Naive B cell (primary cell): Measurements from ENCODE around the gene NCLN. TPM values are rescaled to one million over a fixed set of nuclear protein-coding genes. Genes with fewer than 3 reads are reported as not detected.
"Not testable (repeated sequence)": the region's sequence is repeated elsewhere in the genome, so short reads cannot be mapped to it uniquely, and the experiment has no call there.

ENCODE experiments used
- ATAC-seq, 2 donors: fragments of 150-1000 bp; cut with Tn5 transposase; 2 replicates each; pipeline ENCODE4 v1.10.0; 2021; ENCODE audit warnings: low read depth in 2 of 2, mild to moderate bottlenecking in 2 of 2, moderate library complexity in 2 of 2
- DNase-seq: peaks from one replicate; pipeline ENCODE4 v3.0.0; 2022
- H3K27ac Mint-ChIP-seq, 6 donors: one replicate each; pipeline ENCODE4 v1.8.0; 2020 to 2022; ENCODE audit warnings: mild to moderate bottlenecking in 6 of 6, mixed read lengths in 6 of 6, moderate library complexity in 5 of 6, inconsistent platforms in 2 of 6
- H3K27me3 Mint-ChIP-seq, 3 donors: one replicate each; pipeline ENCODE4 v1.8.0; 2021 to 2022; ENCODE audit warnings: mixed read lengths in 3 of 3, mild to moderate bottlenecking in 1 of 3
- H3K36me3 Mint-ChIP-seq, 2 donors: one replicate each; pipeline ENCODE4 v1.8.0; 2020 to 2022; ENCODE audit warnings: mixed read lengths in 2 of 2, inconsistent platforms in 1 of 2, mild to moderate bottlenecking in 1 of 2
- H3K4me1 Mint-ChIP-seq, 3 donors: one replicate each; pipeline ENCODE4 v1.8.0; 2020 to 2022; ENCODE audit warnings: mixed read lengths in 3 of 3, inconsistent platforms in 1 of 3, mild to moderate bottlenecking in 1 of 3, moderate library complexity in 1 of 3
- H3K4me3 Mint-ChIP-seq, 8 donors: one replicate each; pipeline ENCODE4 v1.8.0; 2020 to 2022; ENCODE audit warnings: mild to moderate bottlenecking in 8 of 8, mixed read lengths in 8 of 8, moderate library complexity in 8 of 8, inconsistent platforms in 2 of 8
- H3K9me3 Mint-ChIP-seq, 7 donors: one replicate each; pipeline ENCODE4 v1.8.0; 2020 to 2022; ENCODE audit warnings: mixed read lengths in 7 of 7, mild to moderate bottlenecking in 5 of 7, inconsistent platforms in 2 of 7, moderate library complexity in 1 of 7
- polyA plus RNA-seq, 6 donors: library from polyadenylated mRNA; unstranded; fragments of 300-500 nt; fragmentation: Illumina TruSeq; gene quantifications; one replicate each; pipeline ENCODE4 v1.2.3, GENCODE V29; 2021; ENCODE audit warnings: low read depth in 6 of 6

The NCLN gene
- polyA plus RNA-seq, 6 donors from 2014 or later = 17.1 to 47.6 (median 29.2) TPM

GRCh38 chr19:3191806-3192104 lies 6.0 kb downstream of the NCLN start:
- not testable (repeated sequence) for H3K36me3 Mint-ChIP-seq, ATAC-seq, H3K9me3 Mint-ChIP-seq, H3K27ac Mint-ChIP-seq, DNase-seq, H3K27me3 Mint-ChIP-seq
- H3K4me3 Mint-ChIP-seq = peak overlapping the region in 1 of 8 donors; percentile 33
- peaks cover 24 to 40% (median 38%) of the 10 kb centered on the region in 3 donors for H3K4me1 Mint-ChIP-seq

GRCh38 chr19:3192228-3192635 lies 6.5 kb downstream of the NCLN start:
- ATAC-seq (no peak), DNase-seq (no peak)
- no peak overlapping the region for H3K4me3 Mint-ChIP-seq
- H3K27me3 Mint-ChIP-seq = no peaks in the 10 kb centered on the region
- peak overlapping the region in 1 of 6 donors; percentile 24 for H3K27ac Mint-ChIP-seq
- H3K4me1 Mint-ChIP-seq = peaks cover 19 to 35% (median 33%) of the 10 kb centered on the region in 3 donors
- peaks cover 0 to 4% of the 10 kb centered on the region in 2 donors for H3K36me3 Mint-ChIP-seq
- H3K9me3 Mint-ChIP-seq = no peaks in the 10 kb centered on the region

GRCh38 chr19:3192684-3193083 lies 7.0 kb downstream of the NCLN start:
- no peaks in the 10 kb centered on the region for H3K9me3 Mint-ChIP-seq
- H3K4me3 Mint-ChIP-seq = no peak overlapping the region
- H3K27me3 Mint-ChIP-seq = no peaks in the 10 kb centered on the region
- H3K36me3 Mint-ChIP-seq = peaks cover 0 to 4% of the 10 kb centered on the region in 2 donors
- H3K4me1 Mint-ChIP-seq = peaks cover 15 to 31% (median 30%) of the 10 kb centered on the region in 3 donors
- ATAC-seq = no peak
- DNase-seq = no peak
- peak overlapping the region in 1 of 6 donors; percentile 24 for H3K27ac Mint-ChIP-seq

DNA sequence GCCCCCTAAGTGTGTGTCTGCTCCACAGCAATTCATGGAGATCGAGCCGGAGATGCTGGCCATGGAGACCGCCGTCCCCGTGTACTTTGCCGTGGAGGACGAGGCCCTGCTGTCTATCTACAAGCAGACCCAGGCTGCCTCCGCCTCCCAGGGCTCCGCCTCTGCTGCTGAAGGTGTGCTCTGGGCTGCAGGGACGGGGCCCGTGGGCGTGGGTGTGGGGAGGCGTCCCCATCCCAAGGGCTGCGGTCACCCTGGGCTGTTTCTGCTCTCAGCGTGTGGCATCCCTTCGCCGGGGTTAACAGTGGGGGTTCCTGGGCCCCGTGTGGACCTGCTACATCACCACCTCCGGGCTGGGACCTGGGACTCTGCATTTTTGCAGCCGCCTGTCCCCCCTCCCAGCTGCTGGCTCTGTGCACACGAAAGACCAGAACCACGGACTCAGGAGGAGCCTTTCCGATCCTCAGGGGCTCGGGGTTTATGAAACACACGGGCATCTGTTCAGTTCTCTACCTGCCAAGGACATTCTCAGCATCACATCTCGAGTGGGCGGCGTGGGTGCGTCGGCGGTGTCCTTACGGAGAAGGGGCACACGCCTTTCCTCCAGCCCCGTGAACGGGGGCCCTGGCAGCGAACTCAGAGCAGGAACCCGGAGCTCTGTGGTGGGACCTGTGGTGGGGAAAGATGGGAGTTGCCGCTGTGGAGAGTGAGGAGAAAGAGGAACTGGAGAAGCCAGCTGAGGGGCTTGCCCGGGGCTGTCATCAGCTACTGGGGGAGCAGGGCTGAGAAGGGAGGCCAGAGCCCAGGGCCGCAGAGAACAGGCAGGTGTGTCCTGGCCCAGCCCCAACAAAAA lies 7.8 kb downstream of the NCLN start:
- Mint-ChIP-seq H3K4me3 (no peak overlapping the region), H3K27ac (peak overlapping the region in 5 of 6 donors; percentile 27 to 76 (median 38))

GRCh38 chr19:3194106-3195087 lies 8.7 kb downstream of the NCLN start:
- no peaks in the 10 kb centered on the region for H3K9me3 Mint-ChIP-seq
- no peak overlapping the region for H3K4me3 Mint-ChIP-seq
- H3K27me3 Mint-ChIP-seq = no peaks in the 10 kb centered on the region
- H3K4me1 Mint-ChIP-seq = peaks cover 7 to 13% (median 13%) of the 10 kb centered on the region in 3 donors
- peaks cover 0 to 4% of the 10 kb centered on the region in 2 donors for H3K36me3 Mint-ChIP-seq
- peak overlapping the region in 3 of 6 donors; percentile 35 to 54 (median 38) for H3K27ac Mint-ChIP-seq
- no peak for DNase-seq
- no peak for ATAC-seq

More for the DNA sequence above, 7.8 kb downstream of the NCLN start:
- Mint-ChIP-seq H3K9me3 (no peaks in the 10 kb centered on the region), H3K27me3 (no peaks in the 10 kb centered on the region), H3K36me3 (peaks cover 0 to 4% of the 10 kb centered on the region in 2 donors), H3K4me1 (peaks cover 10 to 23% (median 22%) of the 10 kb centered on the region in 3 donors)
- ATAC-seq (peak; percentile 67 to 78), DNase-seq (no peak)

GRCh38 chr19:3196064-3196932 lies 10.6 kb downstream of the NCLN start:
- Mint-ChIP-seq H3K27ac (no peak overlapping the region), H3K36me3 (peaks cover 0 to 4% of the 10 kb centered on the region in 2 donors), H3K27me3 (no peaks in the 10 kb centered on the region), H3K4me1 (peaks cover 4 to 7% (median 6%) of the 10 kb centered on the region in 3 donors), H3K4me3 (no peak overlapping the region), H3K9me3 (no peaks in the 10 kb centered on the region)
- DNase-seq = no peak
- no peak for ATAC-seq

DNA sequence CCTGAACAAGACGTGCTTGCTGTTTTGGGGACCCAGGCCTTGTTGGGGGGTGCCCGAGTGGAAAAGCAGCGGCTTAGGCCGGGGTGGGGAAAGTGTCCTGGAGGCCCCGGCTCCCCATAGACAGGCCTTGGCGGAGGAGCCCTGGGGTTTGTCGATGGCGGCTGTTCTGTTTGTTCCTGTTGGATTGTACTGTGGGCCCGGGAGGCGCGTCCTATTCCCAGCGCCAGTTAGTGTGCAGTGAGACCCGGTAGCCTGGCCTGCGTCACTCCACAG lies 11.1 kb downstream of the NCLN start:
- H3K27me3 Mint-ChIP-seq = no peaks in the 10 kb centered on the region
- ATAC-seq (no peak), DNase-seq (no peak)
- H3K9me3 Mint-ChIP-seq = no peaks in the 10 kb centered on the region
- H3K4me1 Mint-ChIP-seq = peaks cover 4 to 7% (median 6%) of the 10 kb centered on the region in 3 donors
- H3K27ac Mint-ChIP-seq = no peak overlapping the region
- H3K4me3 Mint-ChIP-seq = no peak overlapping the region
- H3K36me3 Mint-ChIP-seq = peaks cover 0 to 4% of the 10 kb centered on the region in 2 donors

GRCh38 chr19:3198901-3199700 lies 13.4 kb downstream of the NCLN start:
- H3K9me3 Mint-ChIP-seq = no peaks in the 10 kb centered on the region
- H3K4me1 Mint-ChIP-seq = no peaks in the 10 kb centered on the region
- DNase-seq (no peak), ATAC-seq (no peak)
- peaks cover 0 to 4% of the 10 kb centered on the region in 2 donors for H3K36me3 Mint-ChIP-seq
- no peak overlapping the region for H3K27ac Mint-ChIP-seq
- no peak overlapping the region for H3K4me3 Mint-ChIP-seq
- no peaks in the 10 kb centered on the region for H3K27me3 Mint-ChIP-seq

DNA sequence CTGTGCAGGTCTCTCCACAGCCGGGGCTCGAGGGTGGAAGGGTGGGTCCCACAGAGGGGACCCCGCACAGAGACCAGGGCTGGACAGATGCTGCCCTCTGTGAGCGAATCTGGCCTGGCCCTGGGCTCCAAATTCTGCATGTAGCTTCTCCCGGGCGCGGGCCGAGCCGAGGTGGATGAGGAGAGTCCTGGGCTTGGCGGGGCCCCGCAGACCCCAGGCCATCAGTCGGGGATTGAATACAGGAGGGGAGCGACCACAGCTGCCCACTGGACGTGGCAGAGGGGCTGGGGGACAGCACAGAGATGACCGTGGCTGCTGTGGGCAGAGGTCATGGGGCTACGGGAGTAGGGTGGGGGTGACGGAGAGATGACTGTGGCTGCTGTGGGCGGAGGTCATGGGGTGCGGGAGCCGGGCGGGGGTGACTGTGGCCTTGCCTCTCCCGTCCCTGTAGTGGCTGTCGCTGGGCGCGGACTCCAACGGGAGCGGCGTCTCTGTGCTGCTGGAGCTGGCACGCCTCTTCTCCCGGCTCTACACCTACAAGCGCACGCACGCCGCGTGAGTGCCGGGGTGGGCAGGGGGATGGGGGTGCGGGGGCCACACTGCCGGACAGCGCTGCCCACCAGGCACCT lies 15.5 kb downstream of the NCLN start:
- DNase-seq (no peak), ATAC-seq (no peak)
- Mint-ChIP-seq H3K27ac (peak overlapping the region in 1 of 6 donors; percentile 71), H3K27me3 (no peaks in the 10 kb centered on the region), H3K36me3 (no peaks in the 10 kb centered on the region), H3K4me1 (no peaks in the 10 kb centered on the region), H3K4me3 (no peak overlapping the region), H3K9me3 (no peaks in the 10 kb centered on the region)

DNA sequence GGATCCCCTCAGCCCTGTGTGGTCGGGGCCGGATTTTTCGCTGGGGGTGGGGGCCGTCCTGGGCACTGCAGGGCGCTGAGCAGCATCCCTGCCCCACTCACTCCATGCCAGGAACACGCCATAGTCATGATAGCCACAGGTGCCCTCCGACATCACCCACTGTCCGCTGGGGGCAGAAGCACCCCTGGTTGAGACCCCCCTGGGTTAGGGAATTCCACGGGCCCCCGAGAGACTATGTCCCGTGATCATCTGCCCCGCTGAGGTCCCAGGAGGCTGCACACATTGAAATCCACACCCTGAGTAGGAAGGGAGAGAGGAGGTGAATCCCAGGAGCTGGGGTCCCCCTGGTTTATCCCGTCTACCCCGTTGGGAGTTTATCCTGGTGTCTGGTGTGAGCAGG lies 16.2 kb downstream of the NCLN start:
- Mint-ChIP-seq H3K27ac (no peak overlapping the region), H3K36me3 (no peaks in the 10 kb centered on the region), H3K4me3 (no peak overlapping the region), H3K4me1 (no peaks in the 10 kb centered on the region), H3K9me3 (no peaks in the 10 kb centered on the region), H3K27me3 (no peaks in the 10 kb centered on the region)
- DNase-seq = no peak
- no peak for ATAC-seq

- Mint-ChIP-seq H3K9me3 (no peaks in the 10 kb centered on the region), H3K4me3 (no peak overlapping the region), H3K27ac (peak overlapping the region in 1 of 6 donors; percentile 49), H3K27me3 (no peaks in the 10 kb centered on the region), H3K36me3 (no peaks in the 10 kb centered on the region), H3K4me1 (no peaks in the 10 kb centered on the region)
- no peak for DNase-seq
- no peak for ATAC-seq
Measured at GRCh38 chr19:3202346-3202745, 16.6 kb downstream of the NCLN start.

- H3K27ac Mint-ChIP-seq, H3K27me3 Mint-ChIP-seq, ATAC-seq, H3K4me1 Mint-ChIP-seq, DNase-seq, H3K4me3 Mint-ChIP-seq, H3K36me3 Mint-ChIP-seq, H3K9me3 Mint-ChIP-seq: not testable (repeated sequence)
Measured at GRCh38 chr19:3202895-3203294, 17.2 kb downstream of the NCLN start.
